ENCODE results near the gene SAMD9.
"Not testable (repeated sequence)": the region's sequence is repeated elsewhere in the genome, so short reads cannot be mapped to it uniquely, and the experiment has no call there.

SAMD9 gene

DNA sequence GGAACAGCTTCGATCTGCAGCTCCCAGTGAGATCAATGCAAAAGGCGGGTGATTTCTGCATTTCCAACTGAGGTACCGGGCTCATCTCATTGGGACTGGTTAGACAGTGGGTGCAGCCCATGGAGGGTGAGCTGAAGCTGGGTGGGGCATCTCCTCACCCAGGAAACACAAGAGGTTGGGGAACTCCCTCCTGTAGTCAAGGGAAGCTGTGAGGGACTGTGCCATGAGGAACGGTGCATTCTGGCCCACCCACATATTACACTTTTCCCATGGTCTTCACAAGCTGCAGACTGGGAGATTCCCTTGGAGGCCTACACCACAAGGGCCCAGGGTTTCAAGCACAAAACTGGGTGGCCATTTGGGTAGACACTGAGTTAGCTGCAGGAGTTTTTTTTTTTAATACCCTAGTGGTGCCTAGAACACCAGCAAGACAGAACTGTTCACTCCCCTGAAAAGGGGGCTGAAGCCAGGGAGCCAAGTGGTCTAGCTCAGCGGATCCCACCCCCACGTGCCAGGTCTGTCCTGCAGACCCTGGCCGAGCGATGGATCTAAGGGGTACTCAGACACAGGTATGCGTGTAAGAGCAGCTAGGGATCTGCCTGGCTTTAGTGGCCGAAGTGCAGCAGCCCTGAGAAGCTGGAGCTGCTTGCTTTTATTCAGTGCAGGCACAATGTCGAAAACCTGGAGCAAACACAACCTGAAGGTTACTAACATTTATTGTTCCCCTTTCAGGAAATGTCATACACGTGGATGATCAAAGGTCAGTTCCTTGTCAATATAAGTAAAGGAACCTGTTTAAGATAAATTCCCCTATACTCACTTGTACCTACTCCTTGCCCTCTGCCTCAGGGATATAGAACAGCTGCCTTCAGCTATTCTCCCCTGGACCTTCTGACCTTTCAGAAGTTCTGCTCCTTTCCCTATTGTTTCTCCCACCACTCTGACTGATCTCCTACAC, 3.1 kb upstream of the SAMD9 start:
- no peak for DNase-seq (ENCODE audit: low read depth in 2 of 3, low spot score in 1 of 3)

DNA sequence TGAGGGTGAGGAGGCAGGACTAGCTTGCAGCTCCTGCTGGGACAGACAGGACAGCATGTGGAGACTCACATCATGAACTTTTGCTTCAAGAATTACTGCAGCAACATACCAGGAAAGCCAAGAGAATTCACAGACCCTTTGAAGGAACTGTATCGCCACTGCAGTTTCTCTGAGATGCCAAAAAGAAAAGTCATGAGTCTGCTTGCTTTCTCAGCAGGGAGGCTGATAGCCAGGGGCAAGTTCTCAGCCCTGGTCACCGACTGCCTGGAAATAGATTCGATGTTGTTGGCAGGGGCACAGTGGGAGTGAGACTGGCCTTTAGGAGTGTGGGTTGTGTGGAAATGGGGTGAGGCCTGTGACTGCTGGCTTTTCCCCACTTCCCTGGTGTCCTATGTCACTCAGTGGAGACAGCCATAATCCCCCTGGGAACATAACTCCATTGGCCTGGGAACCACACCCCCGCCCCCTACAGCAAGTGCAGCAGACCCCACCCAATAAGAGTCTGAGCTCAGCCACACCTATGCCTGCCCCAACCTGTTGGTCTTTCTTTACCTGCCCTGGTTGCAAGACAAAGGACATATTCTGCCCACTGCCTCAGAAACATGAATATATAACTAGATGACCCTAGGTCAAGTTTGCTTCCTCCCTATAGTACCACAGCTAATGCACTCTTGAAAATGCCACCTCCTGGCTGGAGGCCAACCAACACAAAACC, 1.6 kb upstream of the SAMD9 start:
- DNase-seq (ENCODE audit: low read depth in 2 of 3, low spot score in 1 of 3), result no peak

DNA sequence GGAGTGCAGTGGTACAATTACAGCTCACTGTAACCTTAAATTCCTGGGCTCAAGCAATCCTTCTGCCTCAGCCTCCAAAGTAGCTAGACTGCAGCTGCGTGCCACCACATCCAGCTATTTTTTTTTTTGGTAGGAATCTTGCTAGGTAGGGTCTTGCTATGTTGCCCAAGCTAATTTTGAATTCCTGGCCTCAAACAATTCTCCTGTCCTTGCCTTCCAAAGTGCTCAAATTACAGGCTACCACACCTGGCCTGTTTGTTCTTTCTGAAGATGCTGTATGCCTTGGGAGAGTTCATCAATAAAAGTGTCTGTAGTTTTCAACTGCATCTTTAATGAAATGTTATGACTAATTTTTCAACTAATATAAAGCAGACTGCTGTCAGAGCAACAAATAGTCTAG, 452 bp downstream of the SAMD9 start:
- DNase-seq (ENCODE audit: low read depth in 2 of 3, low spot score in 1 of 3), result no peak

DNA sequence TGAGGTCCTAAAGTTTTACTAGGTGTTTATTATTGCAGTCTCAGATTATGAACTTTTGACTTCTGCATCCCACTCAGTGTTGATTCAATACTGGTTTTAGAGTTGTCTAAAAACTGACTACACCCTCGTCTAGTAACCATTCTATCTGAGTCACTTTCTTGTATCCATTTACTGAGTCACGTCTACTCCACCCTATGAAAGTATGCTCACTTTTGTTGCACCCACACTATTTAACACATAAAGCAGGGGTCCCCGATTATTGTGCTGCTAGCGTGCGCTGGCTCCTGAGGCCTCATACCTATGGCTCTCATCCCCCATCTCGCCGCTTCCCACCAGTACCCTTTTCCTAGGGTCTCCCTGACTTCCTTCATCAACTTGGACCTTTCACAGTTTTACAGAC, 2.0 kb downstream of the SAMD9 start:
- peak in 1 of 3 donors; percentile 11 for DNase-seq (ENCODE audit: low read depth in 2 of 3, low spot score in 1 of 3)

DNA sequence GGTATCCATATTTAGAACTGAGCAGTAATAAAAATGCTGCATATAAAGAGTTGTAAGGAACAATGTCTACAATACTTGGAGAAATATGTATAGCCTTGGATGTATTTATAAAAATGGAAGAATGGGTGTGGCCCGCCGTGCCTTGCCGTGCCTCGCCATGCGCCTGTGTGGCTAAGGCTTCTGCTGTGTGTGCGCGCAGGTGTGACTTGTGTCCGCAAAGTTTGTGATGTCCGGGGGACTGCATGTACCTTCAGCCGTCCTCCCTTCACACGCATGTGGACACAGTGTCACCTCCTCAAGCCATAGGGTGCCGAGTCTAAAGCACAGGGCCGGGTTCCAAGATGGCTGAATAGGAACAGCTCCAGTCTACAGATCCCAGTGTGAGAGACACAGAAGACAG, 9.8 kb downstream of the SAMD9 start:
- DNase-seq (ENCODE audit: low read depth in 2 of 3, low spot score in 1 of 3), result no peak

DNA sequence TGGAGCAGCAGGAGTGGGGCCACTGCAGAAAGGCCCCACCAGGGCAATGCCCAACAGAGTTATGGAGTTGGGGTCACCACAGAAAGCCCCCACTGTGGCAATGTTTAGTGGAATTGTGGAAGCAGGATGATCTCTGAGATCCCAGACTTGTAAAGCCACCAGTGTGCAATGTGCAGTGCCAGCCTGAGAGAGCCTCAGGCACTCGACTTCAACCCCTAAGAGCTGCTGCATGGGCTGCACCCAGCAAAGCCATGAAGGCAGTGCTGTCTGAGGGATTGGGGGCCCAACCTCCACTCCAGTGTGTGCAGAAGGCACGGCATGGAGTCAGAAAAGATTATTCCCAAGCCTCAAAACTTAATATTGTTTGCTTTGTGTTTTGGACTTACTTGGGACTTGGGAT, 20.4 kb downstream of the SAMD9 start:
- DNase-seq (ENCODE audit: low read depth in 2 of 3, low spot score in 1 of 3), result no peak

DNA sequence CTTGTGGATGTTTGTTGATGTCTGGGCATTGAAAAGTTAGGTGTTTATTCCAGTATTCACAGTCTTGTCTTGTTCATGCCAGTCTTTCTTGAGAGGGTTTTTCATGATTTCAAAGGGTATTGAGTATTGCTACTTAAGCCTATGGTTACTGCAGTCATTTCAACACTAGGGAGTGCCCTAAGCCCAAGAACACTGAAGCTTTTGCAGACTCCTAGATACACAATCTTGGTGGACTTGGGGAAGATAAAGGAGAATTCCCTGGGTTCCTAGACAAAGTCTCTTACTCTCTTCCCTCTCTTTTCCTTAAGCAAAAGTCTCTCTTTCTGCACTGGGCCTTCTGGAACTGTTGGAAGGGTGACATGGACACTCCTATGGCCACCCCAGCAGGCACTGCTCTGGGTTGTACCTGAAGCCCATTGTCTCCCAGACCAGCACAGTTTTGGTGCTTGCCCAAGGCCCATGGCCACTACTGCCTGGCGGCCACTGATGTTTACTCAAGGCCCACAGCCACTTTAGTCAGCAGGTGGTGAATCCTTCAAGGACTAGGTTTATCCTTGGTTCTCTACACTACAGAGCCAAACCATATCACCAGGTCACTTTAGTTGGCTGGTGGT, 24.9 kb downstream of the SAMD9 start:
- no peak for DNase-seq (ENCODE audit: low read depth in 2 of 3, low spot score in 1 of 3)

DNA sequence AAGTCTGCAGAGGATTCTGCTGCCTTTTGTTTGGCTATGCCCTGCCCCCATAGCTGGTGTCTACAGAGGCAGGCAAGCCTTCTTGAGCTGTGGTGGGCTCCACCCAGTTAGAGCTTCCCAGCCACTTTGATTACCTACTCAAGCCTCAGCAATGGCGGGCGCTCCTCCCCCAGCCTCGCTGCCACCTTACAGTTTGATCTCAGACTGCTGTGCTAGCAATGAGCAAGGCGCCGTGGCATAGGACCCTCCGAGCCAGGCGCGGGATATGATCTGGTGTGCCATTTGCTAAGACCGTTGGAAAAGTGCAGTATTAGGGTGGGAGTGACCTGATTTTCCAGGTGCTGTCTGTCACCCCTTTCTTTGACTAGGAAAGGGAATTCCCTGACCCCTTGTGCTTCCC, 44.4 kb downstream of the SAMD9 start:
- not testable (repeated sequence) for DNase-seq (ENCODE audit: low read depth in 2 of 3, low spot score in 1 of 3)

DNA sequence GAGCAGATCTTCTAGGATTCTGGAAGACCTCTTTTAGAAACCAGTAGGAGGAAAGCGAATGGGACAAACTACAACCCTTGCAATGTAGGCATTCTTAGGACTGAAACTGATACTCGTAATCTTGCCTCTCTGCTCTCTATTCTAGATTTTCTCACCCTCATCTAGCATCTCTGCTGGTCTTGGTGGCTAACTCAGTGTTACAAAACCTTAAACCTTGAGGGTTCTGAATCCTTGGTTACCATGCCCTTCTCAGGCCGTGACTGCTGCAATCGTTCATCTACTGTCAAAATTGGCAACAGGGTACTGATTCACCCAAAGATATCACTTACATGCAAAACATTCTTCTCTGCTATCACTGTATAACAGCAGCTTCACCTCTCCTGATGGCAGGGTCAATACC, 55.2 kb downstream of the SAMD9 start:
- DNase-seq (ENCODE audit: low read depth in 2 of 3, low spot score in 1 of 3), result no peak

DNA sequence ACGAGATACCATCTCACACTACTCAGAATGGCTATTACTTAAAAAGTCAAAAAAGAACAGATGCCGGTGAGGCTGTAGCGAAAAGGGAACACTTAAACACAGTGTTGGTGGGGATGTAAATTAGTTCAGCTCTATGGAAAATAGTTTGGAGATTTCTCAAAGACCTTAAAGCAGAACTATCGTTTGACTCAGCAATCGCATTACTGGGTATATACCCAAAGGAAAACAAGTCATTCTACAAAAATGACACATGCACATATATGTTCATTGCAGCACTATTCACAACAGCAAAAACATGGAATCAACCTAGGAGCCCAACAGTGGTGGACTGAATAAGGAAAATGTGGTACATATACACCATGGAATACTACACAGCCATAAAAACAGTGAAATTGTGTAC, 56.9 kb downstream of the SAMD9 start:
- no peak for DNase-seq (ENCODE audit: low read depth in 2 of 3, low spot score in 1 of 3)

DNA sequence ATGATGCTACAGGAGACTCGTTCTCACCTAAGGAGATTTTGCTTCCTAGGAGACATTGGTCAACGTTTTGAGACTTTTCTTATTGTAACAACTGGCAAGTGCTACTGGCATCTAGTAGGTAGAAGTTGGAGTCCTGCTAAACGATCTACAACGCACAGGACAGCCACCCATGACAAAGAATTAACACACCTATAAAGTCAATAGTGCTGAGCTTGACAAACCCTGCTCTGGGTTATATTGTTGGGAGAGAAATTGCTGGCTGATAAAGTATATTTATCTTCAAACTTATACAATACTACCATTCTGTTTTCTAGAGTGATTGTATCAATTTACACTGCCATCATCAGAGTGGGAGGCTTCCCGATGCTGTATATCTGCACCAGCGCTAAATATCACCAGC, 57.8 kb downstream of the SAMD9 start:
- DNase-seq (ENCODE audit: low read depth in 2 of 3, low spot score in 1 of 3), result no peak

DNA sequence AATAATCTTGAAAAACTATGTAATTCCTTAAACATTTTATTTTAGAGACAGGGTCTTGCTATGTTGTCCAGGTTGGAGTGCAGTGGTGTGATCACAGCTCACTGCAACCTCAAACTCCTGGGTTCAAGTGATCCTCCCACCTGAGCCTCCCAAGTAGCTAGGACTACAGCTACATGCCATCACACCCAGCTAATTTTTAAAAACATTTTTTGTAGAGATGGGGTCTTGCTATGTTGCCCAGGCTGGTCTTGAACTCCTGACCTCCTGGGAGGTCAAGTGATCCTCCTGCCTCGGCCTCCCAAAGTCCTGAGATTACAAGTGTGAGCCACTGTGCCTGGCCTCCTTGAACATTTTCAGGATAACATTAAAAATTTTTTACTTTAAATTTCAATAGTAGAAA, 61.2 kb downstream of the SAMD9 start:
- not testable (repeated sequence) for DNase-seq (ENCODE audit: low read depth in 2 of 3, low spot score in 1 of 3)

DNA sequence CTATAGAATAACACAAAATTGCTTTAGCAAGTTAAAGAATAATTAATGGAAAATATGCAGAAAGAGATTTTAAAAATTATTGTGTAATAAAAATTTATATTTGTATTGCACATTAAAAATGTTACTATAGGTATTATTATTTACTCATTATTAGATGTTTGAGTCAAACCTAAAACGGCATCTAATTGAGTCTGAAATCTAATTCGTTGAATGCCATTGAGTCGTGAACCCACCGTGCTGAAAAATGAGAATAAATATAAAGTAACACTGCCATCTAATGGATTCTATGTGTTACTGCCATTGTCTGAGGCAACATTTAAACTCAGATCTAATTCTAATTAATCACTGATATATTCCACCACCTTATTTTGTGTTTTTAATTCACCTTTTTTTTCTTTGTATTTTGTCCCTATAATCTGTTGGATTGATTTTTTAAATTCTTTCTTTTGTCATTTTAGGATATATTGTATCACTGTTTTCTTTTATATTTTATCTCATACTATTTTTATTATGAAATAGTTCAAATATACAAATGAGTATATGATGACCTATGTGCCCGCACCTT, 62.2 kb downstream of the SAMD9 start:
- no peak for DNase-seq (ENCODE audit: low read depth in 2 of 3, low spot score in 1 of 3)

DNA sequence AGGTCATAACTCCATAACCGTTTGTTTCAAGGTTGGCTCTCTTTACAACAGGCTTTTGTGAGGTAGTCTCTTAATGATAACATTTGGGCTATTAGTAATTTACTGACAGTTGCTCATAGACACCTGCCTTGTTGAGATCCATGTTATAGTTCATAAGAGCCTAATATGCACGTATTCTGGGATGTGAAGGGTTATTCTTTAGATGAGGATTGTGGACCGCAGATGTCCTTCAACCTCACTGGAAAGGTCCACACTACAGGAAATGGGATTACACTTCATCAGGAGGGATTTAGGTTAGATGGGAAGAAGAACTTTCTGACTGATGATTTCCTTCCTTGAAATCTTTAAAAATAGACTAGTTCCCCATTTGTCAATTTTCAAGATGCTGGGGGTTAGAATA, 62.8 kb downstream of the SAMD9 start:
- DNase-seq (ENCODE audit: low read depth in 2 of 3, low spot score in 1 of 3), result no peak

DNA sequence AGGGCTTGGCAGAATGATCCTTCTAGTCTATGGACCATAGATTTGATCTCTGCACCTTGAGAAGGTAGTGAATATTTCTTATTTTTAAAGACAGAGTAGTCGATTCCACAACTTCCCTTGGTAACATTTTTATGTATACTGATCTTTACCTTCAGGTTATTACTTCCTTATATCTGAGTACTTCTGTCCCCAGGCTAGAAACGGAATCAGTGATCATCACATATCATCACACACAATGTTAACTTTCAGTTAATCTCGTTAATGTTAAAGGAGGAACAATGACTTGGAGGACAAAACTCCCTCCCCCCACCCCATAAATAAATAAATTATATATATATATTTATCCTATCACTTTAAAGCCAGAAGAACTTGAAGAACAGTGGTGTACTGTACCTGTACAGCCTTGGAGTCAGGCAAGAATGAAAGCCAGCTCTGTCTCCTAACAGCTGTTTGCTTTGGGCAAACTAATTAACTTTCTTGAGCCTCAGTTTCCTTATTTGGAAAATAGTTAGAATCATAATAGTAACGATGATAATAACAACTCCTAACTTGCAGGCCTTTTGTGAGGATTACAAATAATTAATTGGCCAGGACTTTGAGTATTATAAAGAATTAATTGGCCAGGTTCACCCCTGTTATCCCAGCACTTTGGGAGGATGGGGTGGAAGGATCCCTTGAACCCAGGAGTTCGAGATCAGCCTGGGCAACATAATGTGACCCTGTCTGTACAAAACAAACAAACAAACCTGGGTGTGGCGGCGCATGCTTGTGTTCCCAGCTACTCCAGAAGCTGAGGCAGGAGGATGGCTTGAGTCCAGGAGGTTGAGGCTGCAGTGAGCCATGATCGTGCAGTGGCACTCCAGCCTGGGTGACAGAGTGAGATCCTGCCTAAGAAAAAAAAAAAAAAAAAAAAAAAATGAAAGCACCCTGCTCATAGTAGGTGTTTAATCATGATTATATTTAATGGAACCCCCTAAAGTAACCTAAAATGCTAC, 63.5 kb downstream of the SAMD9 start:
- no peak for DNase-seq (ENCODE audit: low read depth in 2 of 3, low spot score in 1 of 3)

DNA sequence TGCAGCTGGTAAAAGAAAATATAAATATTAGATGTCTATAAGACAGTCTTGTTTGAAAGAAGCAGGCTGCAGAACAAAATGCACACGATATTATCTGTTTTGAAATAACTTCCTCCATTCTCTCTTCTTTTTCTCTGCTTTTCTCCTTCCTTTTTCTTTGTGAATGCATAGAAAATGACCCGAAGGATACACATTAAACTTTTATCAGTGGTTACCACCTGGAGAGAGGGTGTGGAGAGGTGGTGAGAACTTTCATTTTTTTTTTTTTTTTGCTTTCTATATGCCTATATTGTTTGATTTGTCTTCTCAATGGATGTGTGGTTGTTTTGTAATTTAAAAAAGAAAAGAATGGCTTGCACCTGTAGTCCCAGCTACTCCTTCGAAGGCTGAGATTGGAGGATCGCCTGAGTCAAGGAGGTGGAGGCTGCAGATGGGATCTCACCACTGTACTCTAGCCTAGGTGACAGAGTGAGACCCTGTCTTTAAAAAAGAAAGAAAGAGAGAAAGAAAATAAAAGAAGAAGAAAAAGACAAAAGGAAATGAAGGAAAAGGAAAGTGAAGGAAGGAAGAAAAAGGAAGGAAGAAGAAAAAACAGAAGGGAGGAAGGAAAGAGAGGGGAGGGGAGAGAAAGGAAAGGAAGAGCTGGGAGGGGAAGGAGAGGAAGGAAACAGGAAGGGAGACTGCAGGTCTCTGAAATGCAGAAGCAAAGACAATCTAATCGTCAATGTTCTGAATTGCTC, 64.4 kb downstream of the SAMD9 start:
- no peak for DNase-seq (ENCODE audit: low read depth in 2 of 3, low spot score in 1 of 3)

DNA sequence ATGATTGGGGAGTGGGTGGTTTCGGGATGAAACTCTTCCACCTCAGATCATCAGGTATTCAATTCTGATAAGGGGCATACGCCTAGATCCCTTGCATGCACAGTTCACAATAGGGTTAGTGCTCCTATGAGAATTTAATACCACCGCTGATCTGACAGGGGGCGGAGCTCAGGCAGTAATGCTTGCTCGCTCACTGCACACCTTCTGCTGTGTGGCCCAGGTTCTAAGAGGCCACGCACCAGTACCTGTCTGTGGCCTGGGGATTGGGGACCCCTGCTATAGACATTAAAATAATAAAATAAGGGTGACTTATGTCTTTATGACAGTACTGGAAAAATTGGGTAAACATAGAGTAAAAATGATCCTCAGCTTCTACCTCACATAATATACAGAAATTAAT, 66.1 kb downstream of the SAMD9 start:
- no peak for DNase-seq (ENCODE audit: low read depth in 2 of 3, low spot score in 1 of 3)

Data from stimulated activated CD4-positive, alpha-beta T cell treated with anti-CD3 and anti-CD28 coated beads, Interleukin-12 subunit alpha, Interleukin-12 subunit beta, amount 100 ng/mL, for 48 hours (primary cell).